GM18870 (cell line): ENCODE data around the gene IRAG1.
A peak's percentile ranks its signal among the peaks of the same experiment; 100 is the strongest.

ENCODE experiments used
- ATAC-seq: cut with Tn5 transposase; IDR thresholded peaks from one replicate; pipeline ENCODE4 v1.9.1; 2021; ENCODE audit warnings: moderate library complexity; ENCODE audit not compliant: unreplicated experiment

Gene IRAG1

GRCh38 chr11:10693509-10694081 lies at the start of gene IRAG1:
IRAG1 (minus strand) TSS chr11:10693755; CDS start chr11:10693602, 153 bp downstream.
- ATAC-seq = no peak

- ATAC-seq = no peak
Measured at GRCh38 chr11:10742460-10743208, 49.1 kb upstream of the IRAG1 start.

- ATAC-seq = peak; percentile 86
Measured at GRCh38 chr11:10735481-10736475, 42.2 kb upstream of the IRAG1 start.

GRCh38 chr11:10731064-10731680 lies 37.6 kb upstream of the IRAG1 start:
- no peak for ATAC-seq

GRCh38 chr11:10730151-10730550 lies 36.6 kb upstream of the IRAG1 start:
- ATAC-seq = no peak

- no peak for ATAC-seq
Measured at GRCh38 chr11:10728789-10729472, 35.4 kb upstream of the IRAG1 start.

- ATAC-seq = no peak
Measured at GRCh38 chr11:10728154-10728553, 34.6 kb upstream of the IRAG1 start.

- no peak for ATAC-seq
Measured at GRCh38 chr11:10727146-10727851, 33.7 kb upstream of the IRAG1 start.

GRCh38 chr11:10725907-10726253 lies 32.3 kb upstream of the IRAG1 start:
- ATAC-seq = no peak

GRCh38 chr11:10725114-10725906 lies 31.8 kb upstream of the IRAG1 start:
- no peak for ATAC-seq

GRCh38 chr11:10722307-10722706 lies 28.8 kb upstream of the IRAG1 start:
- no peak for ATAC-seq

- ATAC-seq = no peak
Measured at GRCh38 chr11:10720881-10721376, 27.4 kb upstream of the IRAG1 start.

- no peak for ATAC-seq
Measured at GRCh38 chr11:10719616-10720015, 26.1 kb upstream of the IRAG1 start.

GRCh38 chr11:10716543-10717259 lies 23.1 kb upstream of the IRAG1 start:
- ATAC-seq = no peak

GRCh38 chr11:10716122-10716521 lies 22.6 kb upstream of the IRAG1 start:
- ATAC-seq = no peak

- no peak for ATAC-seq
Measured at GRCh38 chr11:10715571-10715970, 22.0 kb upstream of the IRAG1 start.

- no peak for ATAC-seq
Measured at GRCh38 chr11:10709299-10710086, 15.9 kb upstream of the IRAG1 start.

GRCh38 chr11:10708131-10708530 lies 14.6 kb upstream of the IRAG1 start:
- ATAC-seq = no peak
